HG03558 (cell line): ENCODE measurements around the gene ERCC5.

Experiments
- ATAC-seq: cut with Tn5 transposase; IDR thresholded peaks from one replicate; pipeline ENCODE4 v1.9.1; 2021; ENCODE audit warnings: moderate number of reproducible peaks; ENCODE audit not compliant: unreplicated experiment; ENCODE audit errors: extremely low read depth

Gene ERCC5

GRCh38 chr13:102914339-102914930, 68.6 kb downstream of the ERCC5 start:
- no peak for ATAC-seq

GRCh38 chr13:102915393-102915930, 69.6 kb downstream of the ERCC5 start:
- ATAC-seq: no peak

GRCh38 chr13:102917019-102917418, 71.2 kb downstream of the ERCC5 start:
- no peak for ATAC-seq

GRCh38 chr13:102922184-102922583, 76.4 kb downstream of the ERCC5 start:
- no peak for ATAC-seq
